ENCODE data around the gene DUS2.
"Not testable (repeated sequence)": the region's sequence is repeated elsewhere in the genome, so short reads cannot be mapped to it uniquely, and the experiment has no call there.

The DUS2 gene

DNA sequence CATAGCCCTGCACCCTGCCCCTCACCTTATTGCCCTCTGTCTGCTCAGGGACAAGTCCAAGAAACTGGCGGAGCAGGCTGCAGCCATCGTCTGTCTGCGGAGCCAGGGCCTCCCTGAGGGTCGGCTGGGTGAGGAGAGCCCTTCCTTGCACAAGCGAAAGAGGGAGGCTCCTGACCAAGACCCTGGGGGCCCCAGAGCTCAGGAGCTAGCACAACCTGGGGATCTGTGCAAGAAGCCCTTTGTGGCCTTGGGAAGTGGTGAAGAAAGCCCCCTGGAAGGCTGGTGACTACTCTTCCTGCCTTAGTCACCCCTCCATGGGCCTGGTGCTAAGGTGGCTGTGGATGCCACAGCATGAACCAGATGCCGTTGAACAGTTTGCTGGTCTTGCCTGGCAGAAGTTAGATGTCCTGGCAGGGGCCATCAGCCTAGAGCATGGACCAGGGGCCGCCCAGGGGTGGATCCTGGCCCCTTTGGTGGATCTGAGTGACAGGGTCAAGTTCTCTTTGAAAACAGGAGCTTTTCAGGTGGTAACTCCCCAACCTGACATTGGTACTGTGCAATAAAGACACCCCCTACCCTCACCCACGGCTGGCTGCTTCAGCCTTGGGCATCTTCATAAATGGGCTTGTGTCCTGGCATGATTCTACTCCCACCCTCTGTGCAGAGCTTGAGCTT, 55.8 kb downstream of the DUS2 start:
- no peak for DNase-seq

DNA sequence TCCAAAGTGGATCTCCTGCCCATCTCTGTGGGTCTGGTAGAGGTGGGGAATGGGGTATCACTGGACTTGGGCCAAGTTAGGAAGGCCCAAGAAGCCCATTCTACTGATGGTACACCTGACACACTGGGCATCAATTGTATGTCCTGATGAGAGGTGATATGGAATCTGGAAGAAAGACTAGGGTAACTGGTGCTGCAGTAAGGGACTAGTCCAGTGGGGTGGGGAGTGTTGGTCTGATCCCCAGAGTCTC, 56.2 kb downstream of the DUS2 start:
- no peak for DNase-seq

DNA sequence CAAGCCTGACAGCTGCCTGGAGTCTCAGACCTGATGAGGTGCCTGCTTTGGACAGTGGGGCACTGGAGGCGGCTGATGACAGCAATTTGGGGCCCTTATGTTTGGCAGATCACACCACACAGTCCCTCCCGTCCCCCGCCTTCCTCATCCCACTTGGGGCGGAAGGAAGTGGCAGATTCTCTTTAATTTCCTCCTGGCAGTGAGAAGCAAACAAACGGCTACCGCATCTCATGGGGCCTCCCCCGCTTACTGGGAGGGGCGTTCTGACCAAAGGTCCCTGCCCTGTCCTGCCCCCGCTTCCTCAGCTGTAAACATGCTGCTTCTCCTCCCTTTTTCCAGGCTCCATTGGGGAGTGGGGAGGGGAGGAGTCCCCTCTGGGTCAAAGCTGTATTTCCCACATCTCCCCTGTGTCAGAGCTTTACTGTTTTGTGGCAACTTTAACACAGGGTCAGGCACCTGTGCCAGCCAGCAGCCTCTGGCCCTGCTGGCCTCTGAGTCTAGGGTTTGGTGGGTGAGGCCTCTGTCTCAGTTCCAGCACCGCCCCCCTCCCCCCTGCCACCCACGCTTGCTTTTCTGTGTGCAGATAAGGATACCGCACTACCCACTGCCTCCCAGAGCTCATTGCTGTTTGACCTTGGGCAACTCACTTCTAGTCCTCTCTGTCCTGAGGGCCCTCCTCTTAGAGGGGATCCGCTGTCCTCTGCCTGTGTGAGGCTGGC, 56.7 kb downstream of the DUS2 start:
- DNase-seq = no peak

DNA sequence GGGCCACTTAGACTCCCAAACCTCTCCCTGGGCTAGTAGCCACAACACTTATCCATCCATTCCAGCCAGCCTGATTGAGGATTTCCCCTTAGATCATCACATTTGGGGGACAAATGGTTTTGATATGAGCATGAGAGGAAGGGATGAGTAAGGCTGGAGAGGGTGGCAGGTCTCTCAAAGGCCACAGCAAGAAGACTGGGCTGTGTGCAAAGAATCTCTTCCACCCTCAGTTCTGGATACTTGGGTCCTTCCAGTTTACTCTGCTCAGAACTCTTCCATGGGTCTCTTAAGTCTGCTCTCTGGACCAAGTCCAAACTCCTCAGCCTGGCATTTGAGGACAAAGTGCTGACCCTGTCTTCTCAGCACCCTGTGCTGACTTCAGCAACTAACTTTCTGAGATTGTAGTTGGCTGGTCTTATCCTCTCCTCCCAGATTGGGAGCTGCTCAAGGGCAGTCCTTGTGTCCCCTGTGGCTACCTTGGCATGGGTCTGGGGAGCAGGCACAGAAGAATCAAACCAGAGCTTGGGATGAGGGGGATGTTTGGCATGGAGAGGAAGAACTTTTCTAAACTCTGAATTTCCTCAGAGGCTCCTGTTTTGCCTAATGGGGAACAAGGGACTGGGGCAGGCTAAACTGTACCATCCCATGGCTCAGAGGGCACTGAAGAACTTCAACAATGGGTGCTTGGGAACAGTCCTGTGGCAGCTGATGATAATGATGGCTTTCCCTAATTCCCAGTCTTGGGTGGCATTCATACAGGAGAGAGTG, 59.0 kb downstream of the DUS2 start:
- no peak for DNase-seq

DNA sequence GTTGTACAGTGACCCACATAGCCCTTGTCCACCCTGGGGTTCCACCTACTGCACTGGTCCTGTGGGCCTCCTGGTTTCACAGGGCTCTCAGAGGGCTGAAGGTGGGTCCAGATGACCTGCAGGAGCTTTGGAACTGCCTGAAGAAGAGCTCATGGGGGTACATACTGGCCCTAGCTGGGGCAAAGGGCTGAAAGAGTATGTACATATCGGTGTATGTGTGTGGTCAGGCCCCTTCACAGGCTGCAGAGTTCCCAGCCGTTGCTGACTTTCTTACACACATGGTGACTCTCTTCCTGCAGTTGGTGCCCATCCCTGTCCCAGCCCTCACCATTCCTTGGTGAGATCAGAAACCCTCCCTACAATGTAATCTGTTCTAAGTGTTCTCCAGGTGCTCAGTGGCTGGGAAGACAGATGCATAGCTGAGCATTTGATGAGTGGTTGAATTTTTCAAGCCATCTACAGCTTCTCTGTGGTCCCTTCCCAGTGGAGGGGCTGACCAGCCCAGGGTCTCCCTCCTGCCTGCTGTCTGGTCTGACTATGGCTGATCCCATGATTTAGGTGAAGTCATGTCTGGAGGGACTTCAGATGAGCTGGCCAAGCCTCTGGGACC, 59.6 kb downstream of the DUS2 start:
- no peak for DNase-seq

DNA sequence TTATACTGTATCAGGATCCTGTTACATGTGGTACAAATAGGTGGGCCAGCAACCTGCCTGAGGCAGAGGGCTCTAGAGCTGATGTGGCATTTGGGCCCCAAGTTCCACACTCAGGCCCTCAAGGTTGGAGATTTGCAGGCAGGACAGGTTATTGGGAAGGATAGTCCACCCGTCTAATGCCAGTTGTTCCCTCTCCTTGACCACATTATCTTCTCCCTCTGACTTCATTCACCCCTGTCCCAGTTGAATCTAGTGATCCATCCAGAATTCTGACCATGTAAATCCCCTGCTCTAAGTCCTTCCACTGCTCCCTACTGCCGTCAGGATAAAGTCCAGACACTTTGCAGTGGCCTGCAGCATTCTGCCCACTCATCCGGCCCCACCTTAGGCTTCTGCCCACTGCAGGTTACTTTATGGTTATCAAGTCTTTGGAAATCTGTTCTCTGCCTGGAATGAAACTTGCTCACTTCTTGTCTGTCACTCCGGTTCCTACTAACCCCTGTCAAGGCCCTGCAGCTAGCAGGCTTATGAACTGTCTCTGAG, 60.2 kb downstream of the DUS2 start:
- no peak for DNase-seq

DNA sequence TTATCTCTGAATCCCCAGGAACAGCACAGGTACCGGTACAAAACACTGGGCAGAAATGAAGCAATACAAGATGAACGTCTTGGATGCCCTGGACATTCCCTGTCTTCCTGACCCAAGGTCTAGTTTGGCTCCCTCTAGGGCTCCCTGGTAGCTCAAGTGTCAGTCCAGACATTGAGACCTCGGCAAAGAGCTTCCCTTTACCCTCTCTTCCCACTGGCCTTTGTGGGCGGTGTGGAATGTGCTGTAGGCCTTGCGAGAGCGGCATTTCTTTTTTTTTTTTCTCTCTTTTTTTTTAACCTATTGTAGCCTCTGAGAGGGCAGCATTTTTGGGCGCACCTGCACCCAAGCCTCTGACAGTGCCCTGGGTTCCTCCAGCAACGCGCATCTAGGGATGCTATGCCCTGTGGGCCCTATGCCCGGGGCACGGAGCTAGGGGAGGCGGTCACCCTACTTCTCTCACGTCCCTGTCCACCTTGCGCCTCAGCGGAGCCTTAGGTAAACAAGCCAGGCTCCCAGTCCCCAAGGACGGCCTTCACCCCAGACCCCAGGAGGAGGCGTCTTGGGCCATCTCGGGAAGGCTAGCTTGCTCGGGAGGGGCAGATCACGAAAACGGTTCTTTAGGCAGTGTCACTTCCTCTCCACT, 60.9 kb downstream of the DUS2 start:
- DNase-seq = no peak

DNA sequence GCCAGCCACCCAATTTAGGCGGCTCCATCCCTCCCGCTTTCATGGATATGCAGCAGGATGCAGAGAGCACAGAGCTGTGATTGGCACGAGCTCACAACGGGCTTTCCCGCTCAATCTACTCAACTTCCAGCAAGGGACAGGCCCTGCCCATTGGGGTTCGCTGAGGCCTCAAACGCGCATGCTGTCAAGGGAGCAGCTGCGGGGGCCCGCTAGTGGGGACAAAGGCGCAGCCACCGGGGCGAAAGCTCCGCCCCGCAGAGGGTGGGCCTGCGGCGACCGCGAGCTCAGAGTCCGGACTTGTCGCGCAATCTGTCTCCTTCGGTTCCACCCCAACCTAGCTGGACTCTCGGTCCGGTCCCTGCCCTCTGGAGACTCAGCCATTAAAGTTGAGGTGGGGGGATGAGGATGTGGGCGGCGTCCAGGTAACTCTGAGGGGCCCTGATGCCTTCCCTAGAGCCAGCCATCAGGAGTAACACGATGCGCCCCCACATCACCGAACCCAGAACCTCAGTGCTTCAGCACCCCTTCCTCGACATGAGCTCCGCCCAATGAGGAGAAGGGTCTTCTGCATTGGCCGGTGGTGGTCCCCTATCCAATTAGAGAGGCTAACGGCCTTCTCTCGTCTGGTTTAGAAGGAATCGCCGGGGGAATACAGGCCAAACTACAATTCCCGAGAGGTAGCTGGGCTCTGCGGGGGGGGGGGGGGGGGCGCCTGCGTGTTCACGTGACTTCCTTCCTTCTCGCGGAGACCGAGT, 61.6 kb downstream of the DUS2 start:
- DNase-seq = peak; percentile 91

DNA sequence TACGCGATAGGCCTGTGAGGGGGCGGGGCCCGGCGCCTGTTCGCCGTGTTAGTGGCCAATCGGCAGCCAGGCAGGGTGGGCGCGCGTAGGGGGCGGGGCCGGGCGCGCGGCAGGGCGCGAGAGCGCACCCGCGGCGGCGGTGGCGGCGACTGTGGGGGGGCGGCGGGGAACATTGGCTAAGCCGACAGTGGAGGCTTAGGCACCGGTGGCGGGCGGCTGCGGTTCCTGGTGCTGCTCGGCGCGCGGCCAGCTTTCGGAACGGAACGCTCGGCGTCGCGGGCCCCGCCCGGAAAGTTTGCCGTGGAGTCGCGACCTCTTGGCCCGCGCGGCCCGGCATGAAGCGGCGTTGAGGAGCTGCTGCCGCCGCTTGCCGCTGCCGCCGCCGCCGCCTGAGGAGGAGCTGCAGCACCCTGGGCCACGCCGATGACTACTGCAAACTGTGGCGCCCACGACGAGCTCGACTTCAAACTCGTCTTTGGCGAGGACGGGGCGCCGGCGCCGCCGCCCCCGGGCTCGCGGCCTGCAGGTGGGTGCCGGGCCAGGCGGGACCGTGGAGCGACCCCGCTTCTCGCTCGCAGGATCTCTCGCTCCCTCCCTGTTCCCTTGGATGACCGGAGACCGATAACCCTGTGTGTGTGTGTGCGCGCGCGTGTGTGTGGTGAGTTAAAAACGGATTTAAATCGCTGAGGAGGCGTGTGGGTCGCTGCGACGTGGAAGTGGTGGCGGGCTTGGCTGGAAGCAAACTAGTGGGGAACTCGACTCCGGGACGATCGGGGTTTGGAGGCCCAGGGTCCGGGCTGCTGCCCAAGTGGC, 62.4 kb downstream of the DUS2 start, which contains the start of gene NFATC3:
NFATC3 (plus strand) TSS at position 112 of the 813 bp plus-strand sequence; CDS start at position 424, 312 bp downstream.
- DNase-seq = peak; percentile 99

DNA sequence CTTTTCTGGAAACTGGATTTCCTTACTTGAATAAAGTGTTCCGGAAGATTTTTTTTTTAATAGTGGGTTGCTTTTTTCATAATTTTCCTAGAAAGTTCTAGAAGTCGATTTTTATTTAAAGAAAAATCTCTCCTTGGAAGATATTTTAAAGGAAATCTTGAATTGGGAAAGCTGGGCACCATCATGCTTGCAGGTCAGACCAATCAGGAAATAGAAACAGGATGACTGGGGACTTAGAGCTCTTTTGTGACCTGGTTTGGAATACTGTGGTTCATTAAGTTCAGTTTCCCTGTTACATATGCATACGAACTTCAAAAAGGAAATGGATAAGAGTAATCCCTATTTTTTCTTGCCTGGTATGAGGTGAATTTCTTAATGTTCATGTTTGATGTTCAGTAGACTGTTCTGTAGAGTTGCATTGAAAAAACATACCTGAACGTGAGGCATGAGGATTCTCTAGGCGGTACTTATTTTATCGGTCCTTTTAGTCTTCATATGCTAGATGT, 63.3 kb downstream of the DUS2 start:
- DNase-seq = no peak

DNA sequence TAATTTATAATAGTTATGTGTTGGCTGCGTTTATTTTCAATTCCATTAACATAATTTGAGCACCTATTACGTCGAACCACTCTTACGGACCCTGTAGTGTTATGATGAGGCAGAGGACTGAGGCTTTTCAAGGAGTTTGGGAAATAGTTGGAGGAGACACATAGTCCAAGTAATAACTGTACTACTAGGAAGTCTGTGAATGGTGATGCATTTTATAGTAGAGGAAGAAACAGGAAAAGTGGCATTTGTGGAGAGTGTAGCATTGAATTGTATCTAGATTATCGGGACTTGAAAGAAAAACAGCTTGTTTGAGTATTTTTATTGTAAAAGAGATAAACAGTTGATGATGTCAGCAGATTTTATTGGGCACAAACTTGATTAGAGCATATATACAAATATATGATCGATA, 63.8 kb downstream of the DUS2 start:
- no peak for DNase-seq

DNA sequence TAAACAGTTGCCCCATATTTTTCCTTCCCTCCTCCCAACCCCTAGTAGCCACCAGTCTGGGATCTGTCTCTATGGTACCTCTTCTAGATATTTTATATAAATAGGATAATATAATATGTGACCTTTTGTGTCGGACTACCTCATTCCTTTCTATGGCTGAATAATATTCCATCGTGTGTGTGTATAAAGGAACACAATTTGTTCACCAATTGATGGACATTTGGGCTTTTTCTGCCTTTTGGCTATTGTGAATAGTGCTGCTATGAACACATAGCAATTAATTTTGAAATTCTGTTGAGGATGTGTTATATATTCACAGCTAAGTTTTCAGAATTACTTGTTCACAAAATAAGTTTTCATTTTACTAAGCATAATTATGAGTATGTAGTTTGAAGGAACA, 64.6 kb downstream of the DUS2 start:
- no peak for DNase-seq

DNA sequence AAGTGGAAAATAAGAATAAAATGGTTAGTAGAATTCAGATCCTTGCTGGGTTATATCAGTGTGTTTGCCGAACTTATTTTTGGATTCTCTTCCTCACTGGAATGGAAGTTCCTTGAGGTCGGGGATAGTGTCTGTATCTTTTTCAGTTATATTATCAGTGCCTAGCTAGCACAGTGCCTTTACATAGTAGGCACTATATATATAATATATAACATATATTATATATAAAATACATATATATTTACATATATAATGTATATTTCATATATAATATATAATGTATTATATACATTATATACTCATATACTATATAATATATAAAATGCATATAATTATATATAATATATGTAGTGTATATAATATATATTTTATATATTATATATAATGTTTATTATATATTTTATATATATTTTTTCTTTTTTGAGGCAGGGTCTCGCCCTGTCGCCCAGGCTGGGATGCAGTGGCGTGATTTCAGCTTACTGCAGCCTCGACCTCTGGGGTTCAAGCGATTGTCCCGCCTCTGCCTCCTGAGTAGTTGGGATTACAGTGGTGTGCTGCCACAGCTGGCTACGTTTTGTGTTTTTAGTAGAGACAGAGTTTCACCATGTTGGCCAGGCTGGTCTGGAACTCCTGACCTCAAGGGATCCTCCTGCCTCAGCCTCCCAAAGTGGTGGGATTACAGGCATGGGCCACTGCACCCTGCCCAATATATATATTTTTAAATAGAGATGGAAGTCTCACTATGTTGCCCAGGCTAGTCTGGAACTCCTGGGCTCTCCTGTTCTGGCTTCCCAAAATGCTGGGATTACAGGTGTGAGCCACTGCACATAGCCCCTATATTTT, 65.3 kb downstream of the DUS2 start:
- no peak for DNase-seq

DNA sequence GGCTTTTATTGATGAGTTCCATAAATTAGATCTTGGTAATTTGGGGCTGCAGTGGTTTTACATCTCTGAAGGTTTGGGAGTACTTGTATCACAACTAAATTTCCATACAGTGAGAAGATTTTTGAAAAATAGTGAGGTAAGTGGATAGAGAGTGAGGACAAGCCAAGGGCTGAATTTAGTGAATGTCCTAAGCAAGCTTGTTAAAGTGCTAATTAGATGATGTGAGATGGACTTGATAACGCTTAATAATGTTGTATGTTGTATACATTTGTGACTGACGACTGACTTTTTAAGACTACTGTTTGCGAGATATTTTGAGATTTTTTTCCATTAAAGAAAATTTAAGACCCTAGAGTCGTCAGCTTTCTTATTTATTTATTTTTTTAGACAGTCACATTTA, 66.0 kb downstream of the DUS2 start:
- DNase-seq = no peak

DNA sequence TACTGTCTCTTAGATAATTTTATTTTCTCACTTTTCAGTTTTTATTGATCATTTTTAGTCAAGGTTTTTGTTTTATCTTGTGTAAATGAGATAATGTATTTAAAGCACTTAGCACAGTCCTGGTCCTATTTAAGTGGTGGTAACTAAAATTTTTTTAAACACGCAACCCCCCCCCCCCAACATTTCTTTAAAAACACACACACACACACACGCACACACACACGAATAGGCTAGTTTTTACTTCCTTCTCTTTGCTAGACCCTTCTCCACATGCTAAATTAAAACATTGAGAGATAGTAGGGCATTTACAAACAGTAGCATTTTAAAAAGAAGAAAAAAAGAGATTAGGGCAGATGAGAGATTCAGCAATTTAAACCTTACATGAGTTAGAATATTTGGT, 67.0 kb downstream of the DUS2 start:
- no peak for DNase-seq

DNA sequence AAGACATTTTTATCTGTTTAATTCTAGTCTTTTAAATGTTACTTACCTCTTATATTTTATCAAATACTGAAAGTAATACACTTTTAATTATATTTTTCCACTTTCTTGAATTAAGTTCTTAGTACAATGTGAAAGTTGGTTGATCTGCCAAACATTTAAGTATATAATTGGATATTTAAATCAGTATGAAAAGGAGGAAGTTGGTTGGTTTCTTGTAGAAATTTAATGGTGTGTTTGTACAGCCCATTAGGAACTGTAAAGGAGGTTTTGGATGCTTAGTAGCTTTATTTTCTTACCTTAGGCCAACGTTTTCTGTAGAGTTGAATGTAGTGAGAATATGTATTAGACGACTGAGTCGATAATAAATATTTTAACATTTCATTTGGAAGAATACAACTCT, 67.4 kb downstream of the DUS2 start:
- DNase-seq = no peak

DNA sequence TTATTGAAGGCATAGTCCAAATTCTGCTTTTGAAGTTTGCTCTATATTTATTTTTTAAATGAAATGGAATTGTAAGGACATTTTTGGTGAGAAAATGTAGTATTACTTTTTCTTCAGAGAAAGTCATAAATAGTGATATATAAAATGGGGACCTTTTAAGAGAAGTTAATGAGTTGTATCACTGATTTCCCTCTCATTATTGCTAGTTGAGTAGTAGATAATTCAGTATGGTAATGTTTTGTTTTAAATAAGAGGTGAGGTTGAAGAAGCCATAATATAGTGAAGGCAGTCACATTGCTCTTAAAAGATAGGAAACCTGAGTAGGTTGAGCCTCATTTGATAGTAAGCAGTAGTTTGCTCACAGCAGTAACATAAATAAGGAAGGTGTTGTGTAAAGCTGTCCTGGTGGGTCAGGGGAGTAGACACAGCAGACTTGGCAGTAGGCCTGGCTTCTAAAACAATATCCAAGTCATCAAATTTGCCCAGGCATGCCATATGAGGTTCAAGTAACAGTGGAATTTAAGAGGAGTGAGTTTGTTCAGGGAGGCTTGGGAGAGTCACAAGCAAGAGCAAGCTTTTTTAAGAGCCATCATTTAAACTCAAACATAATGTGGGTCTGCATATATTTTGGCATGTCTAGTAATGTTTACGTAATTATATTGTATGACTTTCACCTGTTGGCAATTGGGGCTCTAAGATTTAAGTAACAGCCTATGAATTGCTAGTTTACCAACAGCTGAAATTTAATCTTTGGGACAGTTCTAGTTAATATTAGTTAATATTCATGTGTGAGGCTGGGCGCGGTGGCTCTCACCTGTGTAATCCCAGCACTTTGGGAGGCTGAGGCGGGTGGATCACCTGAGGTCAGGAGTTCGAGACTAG, 68.5 kb downstream of the DUS2 start:
- DNase-seq = no peak

DNA sequence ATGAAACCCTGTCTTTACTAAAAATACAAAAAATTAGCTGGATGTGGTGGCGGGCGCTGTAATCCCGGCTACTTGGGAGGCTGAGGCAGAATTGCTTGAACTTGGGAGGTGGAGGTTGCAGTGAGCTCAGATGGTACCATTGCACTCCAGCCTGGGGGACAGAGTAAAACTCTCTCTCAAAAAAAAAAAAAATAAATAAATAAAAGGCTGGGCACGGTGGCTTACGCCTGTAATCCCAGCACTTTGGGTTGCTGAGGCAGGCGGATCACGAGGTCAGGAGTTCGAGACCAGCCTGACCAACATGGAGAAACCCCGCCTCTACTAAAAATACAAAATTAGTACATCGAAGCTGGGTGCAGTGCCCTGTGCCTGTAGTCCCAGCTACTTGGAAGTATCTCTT, 69.2 kb downstream of the DUS2 start:
- DNase-seq = not testable (repeated sequence)
